HG03521 (cell line): Measurements from ENCODE around the gene SLC7A1.

Source experiments
- ATAC-seq: cut with Tn5 transposase; IDR thresholded peaks from one replicate; pipeline ENCODE4 v1.9.1; 2021; ENCODE audit warnings: mild to moderate bottlenecking, moderate library complexity; ENCODE audit not compliant: unreplicated experiment

Gene SLC7A1

GRCh38 chr13:29562786-29563438, 32.6 kb downstream of the SLC7A1 start:
- ATAC-seq = no peak

- no peak for ATAC-seq
These were observed 33.6 kb downstream of the SLC7A1 start for GRCh38 chr13:29561918-29562317.

GRCh38 chr13:29556742-29557141, 38.7 kb downstream of the SLC7A1 start:
- ATAC-seq = no peak

GRCh38 chr13:29551214-29551613, 44.3 kb downstream of the SLC7A1 start:
- no peak for ATAC-seq

- no peak for ATAC-seq
These were observed 45.0 kb downstream of the SLC7A1 start for GRCh38 chr13:29550430-29550988.

- no peak for ATAC-seq
These were observed 46.8 kb downstream of the SLC7A1 start for GRCh38 chr13:29548722-29549121.

- ATAC-seq = no peak
These were observed 48.3 kb downstream of the SLC7A1 start for GRCh38 chr13:29547153-29547552.

GRCh38 chr13:29546662-29547061, 48.8 kb downstream of the SLC7A1 start:
- ATAC-seq = no peak

GRCh38 chr13:29545988-29546387, 49.5 kb downstream of the SLC7A1 start:
- ATAC-seq = no peak

- ATAC-seq = peak; percentile 98
These were observed 52.0 kb downstream of the SLC7A1 start for GRCh38 chr13:29543230-29544215.

- no peak for ATAC-seq
These were observed 53.1 kb downstream of the SLC7A1 start for GRCh38 chr13:29542381-29542780.

GRCh38 chr13:29541400-29541799, 54.1 kb downstream of the SLC7A1 start:
- ATAC-seq = no peak

GRCh38 chr13:29540799-29541198, 54.7 kb downstream of the SLC7A1 start:
- no peak for ATAC-seq

GRCh38 chr13:29540334-29540733, 55.2 kb downstream of the SLC7A1 start:
- ATAC-seq = no peak

- ATAC-seq = no peak
These were observed 55.6 kb downstream of the SLC7A1 start for GRCh38 chr13:29539856-29540255.

GRCh38 chr13:29538652-29539040, 56.8 kb downstream of the SLC7A1 start:
- ATAC-seq = no peak

GRCh38 chr13:29537736-29538651, 57.5 kb downstream of the SLC7A1 start:
- ATAC-seq = no peak

- no peak for ATAC-seq
These were observed 58.6 kb downstream of the SLC7A1 start for GRCh38 chr13:29536853-29537252.

- no peak for ATAC-seq
These were observed 59.5 kb downstream of the SLC7A1 start for GRCh38 chr13:29535663-29536655.
